ENCODE results near the gene GP5.

Gene GP5

GRCh38 chr3:194386648-194387047 is 12.4 kb downstream of the GP5 start:
- TF ChIP-seq ZBTB7A (IDR thresholded peaks at IDR 0.05; ENCODE audit: low read depth), result no peak
- TF ChIP-seq EGR1 (IDR thresholded peaks at IDR 0.05), result no peak
- TF ChIP-seq, protein P1, sequence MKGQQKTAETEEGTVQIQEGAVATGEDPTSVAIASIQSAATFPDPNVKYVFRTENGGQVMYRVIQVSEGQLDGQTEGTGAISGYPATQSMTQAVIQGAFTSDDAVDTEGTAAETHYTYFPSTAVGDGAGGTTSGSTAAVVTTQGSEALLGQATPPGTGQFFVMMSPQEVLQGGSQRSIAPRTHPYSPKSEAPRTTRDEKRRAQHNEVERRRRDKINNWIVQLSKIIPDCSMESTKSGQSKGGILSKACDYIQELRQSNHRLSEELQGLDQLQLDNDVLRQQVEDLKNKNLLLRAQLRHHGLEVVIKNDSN (IDR thresholded peaks at IDR 0.05), result no peak
- no peak for TF ChIP-seq TEAD4 (IDR thresholded peaks at IDR 0.05)
- no peak for TF ChIP-seq YY1 (IDR thresholded peaks at IDR 0.05; ENCODE audit: low read depth)
- TF ChIP-seq MAX (IDR thresholded peaks at IDR 0.05), result no peak
- TF ChIP-seq TCF12 (IDR thresholded peaks at IDR 0.05; ENCODE audit: low read depth), result no peak
- no peak for TF ChIP-seq RAD21 (IDR thresholded peaks at IDR 0.05; ENCODE audit: low read depth)
- no peak for TF ChIP-seq FOXM1 (IDR thresholded peaks at IDR 0.05; ENCODE audit: borderline replicate concordance, low read depth)
- TF ChIP-seq CEBPB (IDR thresholded peaks at IDR 0.05), result no peak
- no peak for TF ChIP-seq TAF1 (IDR thresholded peaks at IDR 0.05; ENCODE audit: low read depth)
- no peak for TF ChIP-seq REST (IDR thresholded peaks at IDR 0.05; ENCODE audit: low read depth)
- no peak for TF ChIP-seq EP300 (IDR thresholded peaks at IDR 0.05; ENCODE audit: borderline replicate concordance)
- no peak for TF ChIP-seq CREB1 (IDR thresholded peaks at IDR 0.05; ENCODE audit: low read depth)
- no peak for TF ChIP-seq NFIC (IDR thresholded peaks at IDR 0.05)

DNA sequence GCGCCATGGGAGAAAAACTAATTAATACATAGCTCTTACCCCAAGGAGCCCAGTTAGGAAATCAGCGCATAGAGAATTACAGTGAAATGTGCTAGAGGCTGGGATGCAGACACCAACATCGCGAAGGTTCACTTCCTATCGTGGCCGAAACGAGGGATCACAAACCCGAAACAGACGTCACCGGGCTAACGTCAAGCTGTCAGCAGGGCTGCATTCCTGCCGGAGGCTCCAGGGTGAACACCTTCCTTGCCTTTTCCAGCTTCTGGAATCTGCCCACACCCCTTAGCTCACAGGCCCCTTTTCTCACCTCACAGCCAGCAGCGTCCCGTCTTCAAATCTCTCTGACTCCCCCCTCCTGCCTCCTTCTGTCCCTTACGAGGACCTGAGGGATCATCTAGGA is 13.0 kb downstream of the GP5 start:
- TF ChIP-seq EP300 (IDR thresholded peaks at IDR 0.05; ENCODE audit: borderline replicate concordance) (no peak), CEBPB (IDR thresholded peaks at IDR 0.05) (no peak), CREB1 (IDR thresholded peaks at IDR 0.05; ENCODE audit: low read depth) (no peak)

- TF ChIP-seq TEAD4 (IDR thresholded peaks at IDR 0.05) (no peak), EP300 (IDR thresholded peaks at IDR 0.05; ENCODE audit: borderline replicate concordance) (no peak), REST (IDR thresholded peaks at IDR 0.05; ENCODE audit: low read depth) (no peak), RAD21 (IDR thresholded peaks at IDR 0.05; ENCODE audit: low read depth) (no peak), FOXM1 (IDR thresholded peaks at IDR 0.05; ENCODE audit: borderline replicate concordance, low read depth) (no peak), CEBPB (IDR thresholded peaks at IDR 0.05) (no peak), TAF1 (IDR thresholded peaks at IDR 0.05; ENCODE audit: low read depth) (no peak), MAX (IDR thresholded peaks at IDR 0.05) (no peak), TCF12 (IDR thresholded peaks at IDR 0.05; ENCODE audit: low read depth) (no peak), YY1 (IDR thresholded peaks at IDR 0.05; ENCODE audit: low read depth) (no peak), ZBTB7A (IDR thresholded peaks at IDR 0.05; ENCODE audit: low read depth) (no peak), EGR1 (IDR thresholded peaks at IDR 0.05) (no peak)
- TF ChIP-seq, protein P1 (IDR thresholded peaks at IDR 0.05), result no peak
These were observed 14.5 kb downstream of the GP5 start for GRCh38 chr3:194384569-194385001.

DNA sequence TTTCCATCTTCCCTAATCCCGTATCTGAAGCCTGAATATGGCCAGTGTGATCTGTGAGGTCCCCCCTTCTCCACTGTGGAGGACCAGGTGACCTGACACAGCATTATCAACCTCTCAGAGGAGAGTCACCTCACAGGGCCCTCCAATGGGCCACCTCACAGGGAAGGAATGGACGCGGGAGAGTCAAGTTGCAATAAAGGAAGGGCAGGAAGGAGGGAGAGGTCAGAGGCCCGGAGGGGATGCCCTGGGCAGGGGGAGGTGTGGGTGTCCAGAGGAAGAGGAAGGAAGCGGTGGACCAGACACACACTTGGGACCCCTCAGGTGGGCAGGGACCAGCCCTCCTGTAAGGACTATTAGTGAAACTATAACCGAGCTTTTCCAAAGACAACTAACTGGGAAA is 14.9 kb downstream of the GP5 start:
- TF ChIP-seq TAF1 (IDR thresholded peaks at IDR 0.05; ENCODE audit: low read depth) (no peak), FOXM1 (IDR thresholded peaks at IDR 0.05; ENCODE audit: borderline replicate concordance, low read depth) (no peak), TEAD4 (IDR thresholded peaks at IDR 0.05) (no peak), NFIC (IDR thresholded peaks at IDR 0.05) (no peak), REST (IDR thresholded peaks at IDR 0.05; ENCODE audit: low read depth) (no peak), TCF12 (IDR thresholded peaks at IDR 0.05; ENCODE audit: low read depth) (no peak), EP300 (IDR thresholded peaks at IDR 0.05; ENCODE audit: borderline replicate concordance) (no peak), CREB1 (IDR thresholded peaks at IDR 0.05; ENCODE audit: low read depth) (no peak), YY1 (IDR thresholded peaks at IDR 0.05; ENCODE audit: low read depth) (no peak), ZBTB7A (IDR thresholded peaks at IDR 0.05; ENCODE audit: low read depth) (no peak), EGR1 (IDR thresholded peaks at IDR 0.05) (no peak), CEBPB (IDR thresholded peaks at IDR 0.05) (no peak), RAD21 (IDR thresholded peaks at IDR 0.05; ENCODE audit: low read depth) (no peak)
- TF ChIP-seq, protein P1 (IDR thresholded peaks at IDR 0.05), result no peak
